ENCODE data around the gene ZNF320. TPM values are rescaled to one million over a fixed set of nuclear protein-coding genes. Genes with fewer than 3 reads are reported as not detected.
A peak's percentile ranks its signal among the peaks of the same experiment; 100 is the strongest.
"Not testable (repeated sequence)": the region's sequence is repeated elsewhere in the genome, so short reads cannot be mapped to it uniquely, and the experiment has no call there.

ZNF320 gene
- total RNA-seq, 1 donor from 2014 or later, result 30.1 TPM

- Histone ChIP-seq H2AFZ (replicated peaks) (no peak overlapping the region), H3K4me2 (no peak overlapping the region), H3K4me3 (no peak overlapping the region), H3K4me1 (no peaks in the 10 kb centered on the region), H3K9me3 (ENCODE audit: low read depth) (no peaks in the 10 kb centered on the region), H3K79me2 (ENCODE audit: low read depth) (no peaks in the 10 kb centered on the region), H4K20me1 (ENCODE audit: low read depth) (no peaks in the 10 kb centered on the region), H3K27me3 (no peaks in the 10 kb centered on the region), H3K36me3 (no peaks in the 10 kb centered on the region), H3F3A (ENCODE audit: low read depth) (no peaks in the 10 kb centered on the region), H3K27ac (no peak overlapping the region), H3K9ac (no peak overlapping the region)
- Mint-ChIP-seq H3K27ac (no peak overlapping the region), H3K4me1 (no peaks in the 10 kb centered on the region), H3K27me3 (ENCODE audit: insufficient read depth, low read depth) (peaks cover 2% of the 10 kb centered on the region), H3K9me3 (peaks cover 7% of the 10 kb centered on the region), H3K4me3 (no peak overlapping the region), H3K36me3 (peaks cover 40% of the 10 kb centered on the region)
- DNase-seq (ENCODE audit: low spot score), result no peak
- TF ChIP-seq CTCF (IDR thresholded peaks at IDR 0.05), result no peak
- no peak for TF ChIP-seq EZH2phosphoT487 (IDR thresholded peaks at IDR 0.05)
- no peak for TF ChIP-seq EZH2 (IDR thresholded peaks at IDR 0.05)
These were observed 13.2 kb upstream of the ZNF320 start for GRCh38 chr19:52910648-52911047.

- H3K4me2 ChIP-seq; H3K27ac ChIP-seq; H3K4me1 Mint-ChIP-seq; H3K79me2 ChIP-seq (ENCODE audit: low read depth); H3K9me3 ChIP-seq (ENCODE audit: low read depth); H3K36me3 ChIP-seq; H3F3A ChIP-seq (ENCODE audit: low read depth); H3K27ac Mint-ChIP-seq; H3K27me3 ChIP-seq; H3K9ac ChIP-seq; H3K27me3 Mint-ChIP-seq (ENCODE audit: insufficient read depth, low read depth); H2AFZ ChIP-seq (replicated peaks); H3K4me3 ChIP-seq; H3K4me3 Mint-ChIP-seq; H3K4me1 ChIP-seq; H4K20me1 ChIP-seq (ENCODE audit: low read depth): not testable (repeated sequence)
- DNase-seq (ENCODE audit: low spot score), result peak; percentile 42
- peaks cover 10% of the 10 kb centered on the region for H3K9me3 Mint-ChIP-seq
- H3K36me3 Mint-ChIP-seq, result peaks cover 25% of the 10 kb centered on the region
These were observed 6.8 kb upstream of the ZNF320 start for GRCh38 chr19:52904052-52904780.

DNA sequence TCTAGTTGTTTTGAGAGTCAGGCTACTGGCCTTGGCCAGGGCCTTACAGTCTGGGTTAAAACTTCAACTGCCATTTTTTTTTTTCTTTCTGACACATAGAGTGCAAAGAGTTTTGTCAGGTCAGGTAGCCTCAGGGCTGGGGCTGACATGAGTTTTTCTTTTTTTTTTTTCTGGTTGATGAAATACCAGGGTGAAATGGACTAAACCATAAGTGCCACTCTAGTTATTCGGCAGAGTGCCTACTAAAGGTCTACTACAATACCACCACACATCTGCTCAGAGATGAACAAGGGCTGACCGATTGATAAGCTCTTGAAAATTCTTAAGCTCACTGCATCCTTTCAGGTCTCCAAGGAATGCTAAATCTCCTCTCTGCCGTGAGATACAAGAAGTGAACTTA lies 4.4 kb upstream of the ZNF320 start:
- H3K4me1 Mint-ChIP-seq, result peaks cover 2% of the 10 kb centered on the region
- H3K27ac Mint-ChIP-seq, result no peak overlapping the region
- Histone ChIP-seq H3K36me3 (no peaks in the 10 kb centered on the region), H3K27ac (no peak overlapping the region), H3K27me3 (no peaks in the 10 kb centered on the region), H3K4me1 (peaks cover 6% of the 10 kb centered on the region), H3K9ac (no peak overlapping the region), H3F3A (ENCODE audit: low read depth) (peaks cover 20% of the 10 kb centered on the region), H4K20me1 (ENCODE audit: low read depth) (no peaks in the 10 kb centered on the region), H3K79me2 (ENCODE audit: low read depth) (peaks cover 3% of the 10 kb centered on the region), H2AFZ (replicated peaks) (no peak overlapping the region), H3K4me2 (no peak overlapping the region), H3K4me3 (no peak overlapping the region), H3K9me3 (ENCODE audit: low read depth) (no peaks in the 10 kb centered on the region)
- no peaks in the 10 kb centered on the region for H3K27me3 Mint-ChIP-seq (ENCODE audit: insufficient read depth, low read depth)
- no peak for DNase-seq (ENCODE audit: low spot score)
- TF ChIP-seq EZH2 (IDR thresholded peaks at IDR 0.05), result no peak
- peaks cover 18% of the 10 kb centered on the region for H3K9me3 Mint-ChIP-seq
- no peak overlapping the region for H3K4me3 Mint-ChIP-seq
- H3K36me3 Mint-ChIP-seq, result peaks cover 13% of the 10 kb centered on the region

- peak overlapping the region; percentile 91 for H3K4me2 ChIP-seq
- not testable (repeated sequence) for H3K4me3 ChIP-seq
These were observed 1.2 kb upstream of the ZNF320 start for GRCh38 chr19:52898596-52898995.

GRCh38 chr19:52898101-52898500 lies 666 bp upstream of the ZNF320 start:
- no peaks in the 10 kb centered on the region for H3K27me3 Mint-ChIP-seq (ENCODE audit: insufficient read depth, low read depth)
- H3K9me3 Mint-ChIP-seq, result peaks cover 26% of the 10 kb centered on the region
- H3K4me1 Mint-ChIP-seq, result peaks cover 5% of the 10 kb centered on the region
- Histone ChIP-seq H3K27me3 (no peaks in the 10 kb centered on the region), H3K27ac (no peak overlapping the region), H3K36me3 (no peaks in the 10 kb centered on the region), H3K4me1 (peaks cover 13% of the 10 kb centered on the region), H3K4me2 (peak overlapping the region; percentile 91), H2AFZ (replicated peaks) (peak overlapping the region; percentile 80), H3F3A (ENCODE audit: low read depth) (peaks cover 18% of the 10 kb centered on the region), H3K9me3 (ENCODE audit: low read depth) (no peaks in the 10 kb centered on the region), H3K79me2 (ENCODE audit: low read depth) (peaks cover 40% of the 10 kb centered on the region), H4K20me1 (ENCODE audit: low read depth) (peaks cover 10% of the 10 kb centered on the region), H3K9ac (no peak overlapping the region), H3K4me3 (peak overlapping the region; percentile 80)
- H3K27ac Mint-ChIP-seq, result no peak overlapping the region
- H3K4me3 Mint-ChIP-seq, result peak overlapping the region; percentile 94
- DNase-seq (ENCODE audit: low spot score), result peak; percentile 41
- TF ChIP-seq EZH2phosphoT487 (IDR thresholded peaks at IDR 0.05) (no peak), CTCF (IDR thresholded peaks at IDR 0.05) (no peak), EZH2 (IDR thresholded peaks at IDR 0.05) (no peak)
- H3K36me3 Mint-ChIP-seq, result peaks cover 16% of the 10 kb centered on the region

More at GRCh38 chr19:52898596-52898995, 1.2 kb upstream of the ZNF320 start:
- H3K27me3 ChIP-seq; H3K36me3 ChIP-seq; H3K27me3 Mint-ChIP-seq (ENCODE audit: insufficient read depth, low read depth); H3K9ac ChIP-seq; DNase-seq (ENCODE audit: low spot score); H3K9me3 ChIP-seq (ENCODE audit: low read depth); H3K27ac ChIP-seq; H3K4me1 Mint-ChIP-seq: not testable (repeated sequence)
- peaks cover 13% of the 10 kb centered on the region for H3K4me1 ChIP-seq
- peaks cover 10% of the 10 kb centered on the region for H4K20me1 ChIP-seq (ENCODE audit: low read depth)
- peak overlapping the region; percentile 80 for H2AFZ ChIP-seq (replicated peaks)
- Mint-ChIP-seq H3K36me3 (peaks cover 13% of the 10 kb centered on the region), H3K4me3 (peak overlapping the region; percentile 94), H3K27ac (peak overlapping the region; percentile 33), H3K9me3 (peaks cover 26% of the 10 kb centered on the region)
- peaks cover 35% of the 10 kb centered on the region for H3K79me2 ChIP-seq (ENCODE audit: low read depth)
- peaks cover 18% of the 10 kb centered on the region for H3F3A ChIP-seq (ENCODE audit: low read depth)

Measured in neural progenitor cell (in vitro differentiated cells).